Adipose tissue (tissue), 3 donors: ENCODE data around the gene FBLN5. TPM values are rescaled to one million over a fixed set of nuclear protein-coding genes. Genes with fewer than 3 reads are reported as not detected.

Source experiments
- polyA plus RNA-seq, 3 donors: library from polyadenylated mRNA; stranded (reverse); fragments of 200-250 nt; gene quantifications; one replicate each; pipeline ENCODE4 v1.2.3, GENCODE V29; 2013
- donor health status: healthy with polysubstance abuse.
- donor health status: Bipolar disorder and iron deficiency.
- donor health status: healthy.

Gene FBLN5
- polyA plus RNA-seq, 3 donors, result 24.0 to 229 (median 120) TPM

Other genes starting within 250 kb of the FBLN5 start
- 10 to 100 TPM in 1 of 3 donors, under 1 TPM in 2; 0.45 to 11.4 (median 0.56) TPM for gene CATSPERB, start 215.6 kb downstream of the FBLN5 start, polyA plus RNA-seq
- gene TC2N, start 80.2 kb downstream of the FBLN5 start, polyA plus RNA-seq, result 10 to 100 TPM; 12.1 to 68.2 (median 33.3) TPM
- gene TRIP11, start 92.4 kb upstream of the FBLN5 start, polyA plus RNA-seq, result 1 to 10 TPM; 6.8 to 7.4 (median 6.9) TPM
- 10 to 100 TPM in 2 of 3 donors, 1 to 10 TPM in 1; 5.0 to 18.6 (median 11.1) TPM for gene ATXN3, start 158.9 kb upstream of the FBLN5 start, polyA plus RNA-seq
- gene NDUFB1, start 174.0 kb upstream of the FBLN5 start, polyA plus RNA-seq, result 100 to 1,000 TPM; 176 to 900 (median 508) TPM
- gene CPSF2, start 174.3 kb upstream of the FBLN5 start, polyA plus RNA-seq, result 10 to 100 TPM in 1 of 3 donors, 1 to 10 TPM in 2; 5.8 to 10.9 (median 9.4) TPM